ENCODE measurements around the gene TSFM.

The TSFM gene

GRCh38 chr12:57838594-57839302, 56.2 kb downstream of the TSFM start:
- TF ChIP-seq TCF4 (CRISPR knock-in tag; IDR thresholded peaks at IDR 0.05; ENCODE audit: borderline replicate concordance) (no peak), ISL1 (CRISPR knock-in tag; IDR thresholded peaks at IDR 0.05) (no peak), ZNF565 (CRISPR knock-in tag; conservative IDR thresholded peaks at IDR 0.05; ENCODE audit: low read depth) (no peak), SNAI2 (CRISPR knock-in tag; IDR thresholded peaks at IDR 0.05) (no peak), RARB (CRISPR knock-in tag; IDR thresholded peaks at IDR 0.05) (no peak), ZFP3 (CRISPR knock-in tag; IDR thresholded peaks at IDR 0.05) (no peak), ESRRG (CRISPR knock-in tag; IDR thresholded peaks at IDR 0.05) (no peak), TSHZ2 (CRISPR knock-in tag; IDR thresholded peaks at IDR 0.05) (no peak), CSDC2 (CRISPR knock-in tag; IDR thresholded peaks at IDR 0.05) (no peak), ZC3H10 (CRISPR knock-in tag; IDR thresholded peaks at IDR 0.05) (no peak), PPARA (CRISPR knock-in tag; IDR thresholded peaks at IDR 0.05; ENCODE audit: borderline replicate concordance) (no peak), GLIS3 (CRISPR knock-in tag; IDR thresholded peaks at IDR 0.05) (no peak), POU6F1 (CRISPR knock-in tag; IDR thresholded peaks at IDR 0.05; ENCODE audit: borderline replicate concordance, low read depth) (no peak), ARNTL (CRISPR knock-in tag; IDR thresholded peaks at IDR 0.05; ENCODE audit: borderline replicate concordance, low read depth) (no peak), CSRNP3 (CRISPR knock-in tag; IDR thresholded peaks at IDR 0.05) (no peak), CREB5 (CRISPR knock-in tag; IDR thresholded peaks at IDR 0.05; ENCODE audit: low read depth) (no peak), PATZ1 (CRISPR knock-in tag; IDR thresholded peaks at IDR 0.05; ENCODE audit: borderline replicate concordance) (no peak), OSR1 (CRISPR knock-in tag; IDR thresholded peaks at IDR 0.05) (no peak), ZNF8 (CRISPR knock-in tag; IDR thresholded peaks at IDR 0.05) (no peak), ZFP30 (CRISPR knock-in tag; IDR thresholded peaks at IDR 0.05) (no peak)
- no peak for ATAC-seq

GRCh38 chr12:57839996-57840395, 57.4 kb downstream of the TSFM start:
- TF ChIP-seq ZNF565 (CRISPR knock-in tag; conservative IDR thresholded peaks at IDR 0.05; ENCODE audit: low read depth) (no peak), TSHZ2 (CRISPR knock-in tag; IDR thresholded peaks at IDR 0.05) (no peak), TOX (CRISPR knock-in tag; IDR thresholded peaks at IDR 0.05; ENCODE audit: borderline replicate concordance) (no peak), POU6F1 (CRISPR knock-in tag; IDR thresholded peaks at IDR 0.05; ENCODE audit: borderline replicate concordance, low read depth) (no peak)
- ATAC-seq: no peak

All from SK-N-SH treated with all-trans-retinoic acid at 6 μM for 48 hours (cell line).